GM12801 (cell line): ENCODE results near the gene HTR2C.

Experiments used
- TF ChIP-seq, protein P1 (sequence below): IDR thresholded peaks from one replicate; pipeline ENCODE4 v1.5.1; 2011; ENCODE audit warnings: control low read depth; ENCODE audit not compliant: insufficient read length; ENCODE audit errors: extremely low read depth

Gene HTR2C

DNA sequence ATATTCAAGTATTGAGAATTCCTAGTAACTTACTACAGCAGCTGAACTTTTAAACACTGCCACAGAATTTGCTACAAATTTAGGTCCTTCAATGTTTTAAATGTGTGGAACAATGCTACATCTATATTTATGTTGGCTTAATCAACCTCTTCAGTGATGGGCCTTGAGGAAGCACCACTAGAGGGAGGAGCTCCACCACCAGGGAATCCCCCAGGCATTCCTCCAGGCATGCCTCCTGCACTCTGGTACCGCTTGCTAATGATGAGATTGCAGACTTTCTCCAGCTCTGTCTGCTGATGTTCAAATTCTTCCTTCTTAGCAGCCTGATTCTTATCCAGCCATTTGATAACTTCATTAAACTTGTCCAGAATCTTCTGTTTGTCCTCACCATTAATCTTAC, 190.8 kb downstream of the HTR2C start:
- TF ChIP-seq, protein P1, sequence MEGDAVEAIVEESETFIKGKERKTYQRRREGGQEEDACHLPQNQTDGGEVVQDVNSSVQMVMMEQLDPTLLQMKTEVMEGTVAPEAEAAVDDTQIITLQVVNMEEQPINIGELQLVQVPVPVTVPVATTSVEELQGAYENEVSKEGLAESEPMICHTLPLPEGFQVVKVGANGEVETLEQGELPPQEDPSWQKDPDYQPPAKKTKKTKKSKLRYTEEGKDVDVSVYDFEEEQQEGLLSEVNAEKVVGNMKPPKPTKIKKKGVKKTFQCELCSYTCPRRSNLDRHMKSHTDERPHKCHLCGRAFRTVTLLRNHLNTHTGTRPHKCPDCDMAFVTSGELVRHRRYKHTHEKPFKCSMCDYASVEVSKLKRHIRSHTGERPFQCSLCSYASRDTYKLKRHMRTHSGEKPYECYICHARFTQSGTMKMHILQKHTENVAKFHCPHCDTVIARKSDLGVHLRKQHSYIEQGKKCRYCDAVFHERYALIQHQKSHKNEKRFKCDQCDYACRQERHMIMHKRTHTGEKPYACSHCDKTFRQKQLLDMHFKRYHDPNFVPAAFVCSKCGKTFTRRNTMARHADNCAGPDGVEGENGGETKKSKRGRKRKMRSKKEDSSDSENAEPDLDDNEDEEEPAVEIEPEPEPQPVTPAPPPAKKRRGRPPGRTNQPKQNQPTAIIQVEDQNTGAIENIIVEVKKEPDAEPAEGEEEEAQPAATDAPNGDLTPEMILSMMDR, result no peak

DNA sequence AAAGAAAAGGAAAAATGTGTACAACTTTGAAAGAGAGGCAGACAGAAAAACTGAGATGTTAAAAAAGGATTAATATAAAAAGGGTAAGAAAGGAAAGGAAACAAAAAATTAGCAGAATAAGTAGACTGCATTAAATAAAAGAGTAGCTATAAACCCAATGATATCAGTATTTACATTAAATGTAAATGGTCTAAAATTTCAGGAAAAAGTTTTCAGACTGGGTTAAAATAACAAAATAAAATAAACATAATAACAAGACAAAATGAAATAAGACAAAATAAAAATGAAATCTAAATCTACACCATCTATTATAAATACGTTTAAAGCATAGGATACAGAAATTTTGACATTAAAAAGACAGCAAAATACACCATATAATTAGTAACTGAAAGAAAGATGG, 199.0 kb downstream of the HTR2C start:
- TF ChIP-seq, protein P1, result no peak

DNA sequence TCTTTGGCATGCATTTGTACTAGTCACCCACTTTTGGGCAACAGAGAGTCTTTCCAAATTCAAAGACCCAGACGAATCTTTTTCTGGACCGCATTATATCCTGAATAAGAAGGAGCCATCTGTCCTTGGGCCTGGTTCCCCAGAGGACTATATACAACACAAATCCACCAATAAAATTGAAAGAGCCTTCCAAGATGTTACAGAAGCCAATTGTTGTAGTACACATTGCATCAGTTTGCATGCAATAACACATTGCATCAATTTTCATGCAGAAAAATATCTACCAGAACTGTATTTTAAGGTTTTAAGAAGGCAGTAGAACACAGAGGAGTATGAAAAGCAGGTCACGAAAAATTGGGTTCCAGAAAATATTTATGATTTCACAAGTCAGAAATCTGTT, 203.2 kb downstream of the HTR2C start:
- TF ChIP-seq, protein P1, result no peak

DNA sequence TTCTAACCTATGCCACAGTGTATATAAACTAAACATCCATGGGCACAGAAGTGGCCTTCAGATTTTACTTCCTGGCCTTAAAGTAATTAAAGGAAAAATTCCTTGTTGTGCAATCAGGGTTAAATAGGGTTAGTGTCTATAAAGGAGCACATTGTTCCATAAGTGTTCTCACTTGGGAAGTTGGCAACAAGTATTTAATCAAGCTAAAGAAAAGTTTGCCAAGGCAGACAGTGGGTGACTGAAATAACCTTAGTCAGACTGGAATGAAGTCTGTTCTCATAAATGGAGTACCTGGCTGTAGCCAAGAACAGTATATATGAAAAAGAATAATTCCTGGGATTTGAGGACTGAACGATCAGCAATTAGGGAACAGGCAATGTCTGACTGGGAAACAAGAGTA, 213.6 kb downstream of the HTR2C start:
- TF ChIP-seq, protein P1, result no peak

DNA sequence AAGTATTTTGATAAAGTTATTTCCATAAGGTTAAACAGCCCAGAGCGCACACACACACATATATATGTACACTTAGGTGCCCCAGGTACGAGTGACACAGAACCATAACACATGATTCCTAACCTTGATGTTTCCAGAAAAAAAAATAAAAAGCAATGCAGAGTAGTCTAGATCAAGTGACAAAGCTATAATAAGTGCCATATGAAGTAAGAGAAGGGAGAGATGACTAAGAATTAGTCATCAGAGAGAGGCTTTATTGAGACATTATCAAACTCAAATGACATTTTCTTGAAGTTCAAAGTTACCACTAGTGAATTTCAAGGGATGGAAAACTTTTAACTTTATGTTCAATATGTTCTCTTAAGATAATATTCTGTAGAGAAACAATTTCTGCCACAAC, 215.0 kb downstream of the HTR2C start:
- TF ChIP-seq, protein P1, result no peak

DNA sequence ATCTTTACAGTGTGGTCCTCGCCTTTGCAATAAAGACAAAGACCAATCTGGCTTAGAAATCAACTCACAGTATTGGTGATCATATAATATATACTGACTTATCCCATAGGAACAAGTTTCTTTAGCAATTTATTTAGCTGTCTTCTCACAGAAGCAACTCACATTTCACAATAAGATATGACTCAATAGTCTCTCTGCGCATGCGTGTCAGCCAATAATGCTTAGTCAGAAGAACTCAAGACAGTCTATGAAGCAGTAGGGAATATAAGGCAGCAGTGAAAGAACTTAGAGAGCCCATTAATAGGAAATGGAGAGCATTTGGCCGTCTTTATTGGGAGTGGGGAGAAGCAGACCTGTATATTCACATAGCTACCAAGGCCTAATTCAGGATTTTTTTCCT, 216.8 kb downstream of the HTR2C start:
- TF ChIP-seq, protein P1, result no peak

DNA sequence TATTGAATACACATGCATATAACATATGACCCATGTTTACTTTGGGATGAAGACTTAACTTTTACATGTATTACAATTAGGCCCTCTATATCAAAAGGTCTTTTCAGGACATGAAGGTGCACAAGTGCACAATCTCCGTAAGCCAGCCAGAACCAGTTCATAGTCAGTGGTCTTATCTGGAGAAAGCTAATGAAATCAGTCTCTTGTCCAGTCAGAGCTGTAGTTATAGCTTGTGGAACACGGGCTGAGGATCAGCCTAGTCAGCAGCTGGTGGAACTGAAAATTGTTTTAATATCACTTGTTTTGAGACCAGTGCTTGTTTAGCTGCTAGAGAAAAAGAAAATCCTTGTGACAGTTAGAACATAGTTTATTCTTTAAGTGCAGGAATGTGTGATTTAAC, 235.6 kb downstream of the HTR2C start:
- TF ChIP-seq, protein P1, result no peak

DNA sequence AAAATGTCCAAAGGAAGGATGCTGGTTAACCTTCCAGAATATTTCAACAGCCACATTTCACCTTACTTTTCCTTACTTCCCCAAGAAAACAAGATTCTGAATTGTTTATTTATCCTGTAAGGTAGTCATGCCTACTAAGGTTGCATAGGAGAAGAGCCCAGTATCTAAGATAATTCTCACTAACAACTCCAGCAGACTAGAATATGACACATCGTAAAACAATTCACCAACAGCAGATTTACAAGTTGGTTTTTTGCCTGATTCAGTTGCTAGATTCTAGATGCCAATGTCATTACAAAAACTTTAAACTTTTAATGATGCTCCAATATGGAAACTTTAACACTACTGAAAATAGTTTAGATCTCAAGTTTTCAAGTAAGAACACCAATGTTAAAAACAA, 257.2 kb downstream of the HTR2C start:
- TF ChIP-seq, protein P1, result no peak
